ENCODE measurements around the gene OR52I1.

OR52I1 gene

GRCh38 chr11:4605057-4605456 lies 11.2 kb downstream of the OR52I1 start:
- no peak for DNase-seq
- H3K27ac Mint-ChIP-seq, result no peak overlapping the region
- peaks cover 40% of the 10 kb centered on the region for H3K4me1 Mint-ChIP-seq (ENCODE audit: low read depth)
- H3K36me3 Mint-ChIP-seq (ENCODE audit: low read depth), result peaks cover 55% of the 10 kb centered on the region
- H3K27me3 Mint-ChIP-seq, result no peaks in the 10 kb centered on the region
- no peak overlapping the region for H3K4me3 Mint-ChIP-seq
- H3K9me3 Mint-ChIP-seq, result no peaks in the 10 kb centered on the region

- Mint-ChIP-seq H3K9me3 (no peaks in the 10 kb centered on the region), H3K27ac (peak overlapping the region; percentile 95), H3K36me3 (ENCODE audit: low read depth) (peaks cover 41% of the 10 kb centered on the region), H3K4me1 (ENCODE audit: low read depth) (peaks cover 46% of the 10 kb centered on the region), H3K4me3 (peak overlapping the region; percentile 92), H3K27me3 (no peaks in the 10 kb centered on the region)
- DNase-seq, result no peak
These were observed 12.6 kb downstream of the OR52I1 start for GRCh38 chr11:4606231-4607015.

- Mint-ChIP-seq H3K27ac (peak overlapping the region; percentile 95), H3K27me3 (no peaks in the 10 kb centered on the region), H3K36me3 (ENCODE audit: low read depth) (peaks cover 35% of the 10 kb centered on the region), H3K9me3 (no peaks in the 10 kb centered on the region), H3K4me3 (peak overlapping the region; percentile 92), H3K4me1 (ENCODE audit: low read depth) (peaks cover 46% of the 10 kb centered on the region)
- no peak for DNase-seq
These were observed 13.3 kb downstream of the OR52I1 start for GRCh38 chr11:4607096-4607495.

- peak; percentile 95 for DNase-seq
- Mint-ChIP-seq H3K4me1 (ENCODE audit: low read depth) (peaks cover 46% of the 10 kb centered on the region), H3K36me3 (ENCODE audit: low read depth) (peaks cover 25% of the 10 kb centered on the region), H3K4me3 (peak within 1 kb of the TSS; percentile 92), H3K27me3 (no peaks in the 10 kb centered on the region), H3K9me3 (no peaks in the 10 kb centered on the region), H3K27ac (peak within 1 kb of the TSS; percentile 95)
These were observed 14.2 kb downstream of the OR52I1 start, which contains the start of gene TRIM68 for GRCh38 chr11:4607781-4608666. Gene TRIM68, minus strand, starts transcription at chr11:4608231. Its CDS starts 2,727 bp downstream, at chr11:4605504.

GRCh38 chr11:4610258-4610935 lies 16.6 kb downstream of the OR52I1 start:
- H3K4me1 Mint-ChIP-seq (ENCODE audit: low read depth), result peaks cover 40% of the 10 kb centered on the region
- H3K4me3 Mint-ChIP-seq, result peak overlapping the region; percentile 62
- DNase-seq, result no peak
- peaks cover 5% of the 10 kb centered on the region for H3K36me3 Mint-ChIP-seq (ENCODE audit: low read depth)
- H3K27ac Mint-ChIP-seq, result peak overlapping the region; percentile 73
- H3K27me3 Mint-ChIP-seq, result no peaks in the 10 kb centered on the region
- no peaks in the 10 kb centered on the region for H3K9me3 Mint-ChIP-seq

GRCh38 chr11:4611986-4612385 lies 18.1 kb downstream of the OR52I1 start:
- Mint-ChIP-seq H3K36me3 (ENCODE audit: low read depth) (peaks cover 5% of the 10 kb centered on the region), H3K4me1 (ENCODE audit: low read depth) (peaks cover 28% of the 10 kb centered on the region), H3K27me3 (peaks cover 2% of the 10 kb centered on the region), H3K27ac (no peak overlapping the region), H3K4me3 (no peak overlapping the region), H3K9me3 (no peaks in the 10 kb centered on the region)
- DNase-seq, result no peak

GRCh38 chr11:4615856-4616444 lies 22.1 kb downstream of the OR52I1 start:
- peaks cover 20% of the 10 kb centered on the region for H3K27me3 Mint-ChIP-seq
- H3K36me3 Mint-ChIP-seq (ENCODE audit: low read depth), result no peaks in the 10 kb centered on the region
- H3K9me3 Mint-ChIP-seq, result no peaks in the 10 kb centered on the region
- H3K4me1 Mint-ChIP-seq (ENCODE audit: low read depth), result no peaks in the 10 kb centered on the region
- no peak for DNase-seq
- H3K4me3 Mint-ChIP-seq, result no peak overlapping the region
- H3K27ac Mint-ChIP-seq, result no peak overlapping the region

GRCh38 chr11:4619514-4619913 lies 25.7 kb downstream of the OR52I1 start:
- H3K9me3 Mint-ChIP-seq, result no peaks in the 10 kb centered on the region
- H3K4me3 Mint-ChIP-seq, result no peak overlapping the region
- no peak overlapping the region for H3K27ac Mint-ChIP-seq
- no peaks in the 10 kb centered on the region for H3K4me1 Mint-ChIP-seq (ENCODE audit: low read depth)
- no peaks in the 10 kb centered on the region for H3K36me3 Mint-ChIP-seq (ENCODE audit: low read depth)
- DNase-seq, result no peak
- peaks cover 28% of the 10 kb centered on the region for H3K27me3 Mint-ChIP-seq

- Mint-ChIP-seq H3K27ac (no peak overlapping the region), H3K4me1 (ENCODE audit: low read depth) (no peaks in the 10 kb centered on the region), H3K4me3 (no peak overlapping the region), H3K27me3 (peaks cover 53% of the 10 kb centered on the region), H3K36me3 (ENCODE audit: low read depth) (peaks cover 3% of the 10 kb centered on the region), H3K9me3 (peaks cover 17% of the 10 kb centered on the region)
- DNase-seq, result no peak
These were observed 32.6 kb downstream of the OR52I1 start for GRCh38 chr11:4626207-4627099.

- DNase-seq, result no peak
- H3K9me3 Mint-ChIP-seq, result no peaks in the 10 kb centered on the region
- H3K4me3 Mint-ChIP-seq, result no peak overlapping the region
- H3K36me3 Mint-ChIP-seq (ENCODE audit: low read depth), result no peaks in the 10 kb centered on the region
- H3K27ac Mint-ChIP-seq, result no peak overlapping the region
- peaks cover 18% of the 10 kb centered on the region for H3K27me3 Mint-ChIP-seq
- no peaks in the 10 kb centered on the region for H3K4me1 Mint-ChIP-seq (ENCODE audit: low read depth)
These were observed 42.3 kb downstream of the OR52I1 start for GRCh38 chr11:4636136-4636535.

- H3K9me3 Mint-ChIP-seq, result no peaks in the 10 kb centered on the region
- H3K27me3 Mint-ChIP-seq, result peaks cover 16% of the 10 kb centered on the region
- DNase-seq, result peak; percentile 78
- H3K4me3 Mint-ChIP-seq, result no peak within 1 kb of the TSS
- H3K4me1 Mint-ChIP-seq (ENCODE audit: low read depth), result no peaks in the 10 kb centered on the region
- no peak within 1 kb of the TSS for H3K27ac Mint-ChIP-seq
- no peaks in the 10 kb centered on the region for H3K36me3 Mint-ChIP-seq (ENCODE audit: low read depth)
These were observed 43.3 kb downstream of the OR52I1 start, which contains the start of gene OR51D1 for GRCh38 chr11:4636962-4637661. Gene OR51D1, plus strand, starts transcription at chr11:4637477. Its CDS starts 2,314 bp downstream, at chr11:4639791.

GRCh38 chr11:4637662-4638047 lies 43.8 kb downstream of the OR52I1 start:
- Mint-ChIP-seq H3K27ac (no peak overlapping the region), H3K9me3 (no peaks in the 10 kb centered on the region), H3K4me1 (ENCODE audit: low read depth) (no peaks in the 10 kb centered on the region), H3K4me3 (no peak overlapping the region), H3K36me3 (ENCODE audit: low read depth) (no peaks in the 10 kb centered on the region), H3K27me3 (peaks cover 12% of the 10 kb centered on the region)
- no peak for DNase-seq

- Mint-ChIP-seq H3K4me3 (no peak overlapping the region), H3K27ac (no peak overlapping the region), H3K27me3 (peaks cover 21% of the 10 kb centered on the region)
These were observed 46.1 kb downstream of the OR52I1 start for GRCh38 chr11:4639931-4640330.

More at GRCh38 chr11:4639931-4640330, 46.1 kb downstream of the OR52I1 start:
- H3K36me3 Mint-ChIP-seq (ENCODE audit: low read depth), result no peaks in the 10 kb centered on the region
- no peak for DNase-seq
- H3K4me1 Mint-ChIP-seq (ENCODE audit: low read depth), result no peaks in the 10 kb centered on the region
- no peaks in the 10 kb centered on the region for H3K9me3 Mint-ChIP-seq
